OCI-LY1 (cell line): ENCODE data around the gene REEP5.

Source experiments
- H2AFZ ChIP-seq: fragments of 200-600 bp; sonication (generic), shearing (Covaris generic); 2 replicates; pipeline ENCODE4 v1.6.0; 2014; ENCODE audit warnings: antibody characterized with exemption, mild to moderate bottlenecking, low read length
- H3F3A ChIP-seq: fragments of 200-600 bp; sonication (generic), shearing (Covaris generic); 2 replicates; pipeline ENCODE4 v1.6.0; 2014; ENCODE audit warnings: mild to moderate bottlenecking, antibody characterized with exemption, low read length, moderate library complexity; ENCODE audit not compliant: insufficient read depth
- H3K27ac ChIP-seq: fragments of 200-600 bp; sonication (generic); 2 replicates; pipeline ENCODE4 v1.5.1; 2014; ENCODE audit warnings: low read length, mixed run types, mild to moderate bottlenecking, low read depth; ENCODE audit not compliant: poor library complexity, severe bottlenecking
- H3K27me3 ChIP-seq: fragments of 200-600 bp; sonication (generic); 2 replicates; pipeline ENCODE4 v1.6.0; 2014; ENCODE audit warnings: antibody characterized with exemption, mild to moderate bottlenecking, low read length, moderate library complexity; ENCODE audit not compliant: insufficient read depth
- H3K36me3 ChIP-seq: fragments of 200-600 bp; sonication (generic); 2 replicates; pipeline ENCODE4 v1.6.1; 2014; ENCODE audit warnings: mild to moderate bottlenecking, antibody characterized with exemption, low read length, moderate library complexity, mixed read lengths; ENCODE audit not compliant: insufficient read depth
- H3K4me1 ChIP-seq: fragments of 200-600 bp; sonication (generic); 2 replicates; pipeline ENCODE4 v1.5.1; 2014; ENCODE audit warnings: mild to moderate bottlenecking, low read length, moderate library complexity; ENCODE audit not compliant: insufficient read depth, severe bottlenecking
- H3K4me2 ChIP-seq: fragments of 200-600 bp; sonication (generic), shearing (Covaris generic); 2 replicates; pipeline ENCODE4 v1.6.1; 2014; ENCODE audit warnings: low read length
- H3K4me3 ChIP-seq: fragments of 200-600 bp; sonication (generic); 2 replicates; pipeline ENCODE4 v1.5.1; 2014; ENCODE audit warnings: low read length, low read depth, mild to moderate bottlenecking, mixed read lengths; ENCODE audit not compliant: poor library complexity, severe bottlenecking
- H3K79me2 ChIP-seq: fragments of 200-600 bp; shearing (Covaris generic); 2 replicates; pipeline ENCODE4 v1.6.1; 2016; ENCODE audit warnings: mixed run types, low read length, mixed read lengths; ENCODE audit not compliant: insufficient read depth
- H3K9ac ChIP-seq: fragments of 200-600 bp; sonication (generic), shearing (Covaris generic); 2 replicates; pipeline ENCODE4 v1.6.1; 2014; ENCODE audit warnings: mild to moderate bottlenecking, low read length, mixed read lengths
- H3K9me2 ChIP-seq: fragments of 200-600 bp; sonication (generic), shearing (Covaris generic); 2 replicates; pipeline ENCODE4 v1.6.1; 2014; ENCODE audit warnings: low read depth, mild to moderate bottlenecking, low read length, mixed read lengths
- H3K9me3 ChIP-seq: fragments of 200-600 bp; shearing (Covaris generic); 2 replicates; pipeline ENCODE4 v1.6.1; 2014; ENCODE audit warnings: low read length, mixed read lengths
- H4K20me1 ChIP-seq: fragments of 200-600 bp; sonication (generic), shearing (Covaris generic); 2 replicates; pipeline ENCODE4 v1.6.0; 2016; ENCODE audit warnings: mild to moderate bottlenecking, low read length; ENCODE audit not compliant: insufficient read depth
- CTCF ChIP-seq: fragments of 200-600 bp; sonication (generic), shearing (Covaris generic); IDR thresholded peaks from 2 replicates; pipeline ENCODE4 v1.5.1; 2017; ENCODE audit warnings: mild to moderate bottlenecking, antibody characterized with exemption, low read length, moderate library complexity, mixed read lengths
- EZH2 ChIP-seq: fragments of 200-600 bp; sonication (generic), shearing (Covaris generic); IDR thresholded peaks from 2 replicates; pipeline ENCODE4 v1.8.0; 2017; ENCODE audit warnings: borderline replicate concordance, mixed run types, mild to moderate bottlenecking, antibody characterized with exemption, low read length, moderate library complexity, mixed read lengths

REEP5 gene

GRCh38 chr5:112844489-112844888, 77.5 kb downstream of the REEP5 start:
- Histone ChIP-seq H3K9me2 (no peaks in the 10 kb centered on the region), H3K4me2 (no peak overlapping the region), H3K27me3 (no peaks in the 10 kb centered on the region), H3K27ac (no peak overlapping the region), H3K4me1 (no peaks in the 10 kb centered on the region), H3K36me3 (peaks cover 13% of the 10 kb centered on the region), H3F3A (0 out of 2 replicates have a peak, but pooled peaks cover 6% of the 10 kb centered on the region), H4K20me1 (no peaks in the 10 kb centered on the region), H3K9ac (no peak overlapping the region), H3K79me2 (no peaks in the 10 kb centered on the region), H3K9me3 (no peaks in the 10 kb centered on the region), H3K4me3 (no peak overlapping the region), H2AFZ (no peak overlapping the region)
- no peak for TF ChIP-seq CTCF
- no peak for TF ChIP-seq EZH2

- Histone ChIP-seq H3K4me2 (no peak overlapping the region), H3K4me1 (no peaks in the 10 kb centered on the region), H3K9me3 (no peaks in the 10 kb centered on the region), H3K27me3 (no peaks in the 10 kb centered on the region), H3K9ac (no peak overlapping the region), H3K9me2 (no peaks in the 10 kb centered on the region), H3F3A (no peaks in the 10 kb centered on the region), H3K4me3 (no peak overlapping the region), H3K27ac (no peak overlapping the region), H3K36me3 (peaks cover 52% of the 10 kb centered on the region), H2AFZ (no peak overlapping the region), H3K79me2 (no peaks in the 10 kb centered on the region), H4K20me1 (no peaks in the 10 kb centered on the region)
- no peak for TF ChIP-seq EZH2
- TF ChIP-seq CTCF, result no peak
Measured at GRCh38 chr5:112833971-112834370, 88.1 kb downstream of the REEP5 start.

- Histone ChIP-seq H4K20me1 (no peaks in the 10 kb centered on the region), H3K27me3 (no peaks in the 10 kb centered on the region), H3K4me2 (no peak overlapping the region), H3K9me3 (no peaks in the 10 kb centered on the region), H3F3A (no peaks in the 10 kb centered on the region), H3K4me3 (no peak overlapping the region), H3K9me2 (no peaks in the 10 kb centered on the region), H3K36me3 (peaks cover 49% of the 10 kb centered on the region), H3K27ac (no peak overlapping the region), H3K9ac (no peak overlapping the region), H2AFZ (no peak overlapping the region), H3K79me2 (no peaks in the 10 kb centered on the region), H3K4me1 (no peaks in the 10 kb centered on the region)
- TF ChIP-seq EZH2 (no peak), CTCF (no peak)
Measured at GRCh38 chr5:112830378-112830777, 91.6 kb downstream of the REEP5 start.
